Lower lobe of right lung (tissue), 2 donors: ENCODE data around the gene SCRG1. TPM values are rescaled to one million over a fixed set of nuclear protein-coding genes. Genes with fewer than 3 reads are reported as not detected.

Experiments
- ATAC-seq, 2 donors: fragments of 200-7000 bp; cut with Tn5 transposase; one replicate each; pipeline ENCODE4 v1.9.1; 2020 to 2022; ENCODE audit warnings: mild to moderate bottlenecking in 2 of 2, moderate library complexity in 2 of 2
- DNase-seq: peaks from one replicate; pipeline ENCODE4 v3.0.0-alpha.2; 2020
- H3K27ac ChIP-seq: fragments of 200-600 bp; one replicate; pipeline ENCODE4 v1.8.0; 2022
- H3K27me3 ChIP-seq: fragments of 200-600 bp; one replicate; pipeline ENCODE4 v1.8.0; 2022; ENCODE audit warnings: low read depth
- H3K36me3 ChIP-seq: fragments of 200-600 bp; one replicate; pipeline ENCODE4 v1.8.0; 2022; ENCODE audit warnings: mild to moderate bottlenecking
- H3K4me1 ChIP-seq: fragments of 200-600 bp; one replicate; pipeline ENCODE4 v1.8.0; 2022
- H3K4me3 ChIP-seq: fragments of 200-600 bp; one replicate; pipeline ENCODE4 v1.8.0; 2022; ENCODE audit warnings: mild to moderate bottlenecking
- H3K9me3 ChIP-seq: fragments of 200-600 bp; one replicate; pipeline ENCODE4 v1.8.0; 2022
- intact Hi-C: fragments of 100-400 bp; cut with DNase I; formaldehyde crosslinking; loops from one replicate; pipeline ENCODE4 v1.11.0; 2022
- total RNA-seq: library from RNA; stranded (reverse); fragmentation: NEBNext Ultra II Directional; extraction: Animal tissue kit (Norgen Biotek cat#: 25700); gene quantifications from one replicate; pipeline ENCODE4 v1.2.1, GENCODE V29; 2021
- TF ChIP-seq, protein P1 (sequence below): fragments of 200-600 bp; IDR thresholded peaks from one replicate; pipeline ENCODE4 v1.8.0; 2022; ENCODE audit warnings: antibody characterized with exemption, mild to moderate bottlenecking
- donor health status: DM: no; HTN: yes; CAD: no; lungs with severe emphysema.

The SCRG1 gene
- total RNA-seq, 1 donor from 2014 or later, result 0.32 TPM

DNA sequence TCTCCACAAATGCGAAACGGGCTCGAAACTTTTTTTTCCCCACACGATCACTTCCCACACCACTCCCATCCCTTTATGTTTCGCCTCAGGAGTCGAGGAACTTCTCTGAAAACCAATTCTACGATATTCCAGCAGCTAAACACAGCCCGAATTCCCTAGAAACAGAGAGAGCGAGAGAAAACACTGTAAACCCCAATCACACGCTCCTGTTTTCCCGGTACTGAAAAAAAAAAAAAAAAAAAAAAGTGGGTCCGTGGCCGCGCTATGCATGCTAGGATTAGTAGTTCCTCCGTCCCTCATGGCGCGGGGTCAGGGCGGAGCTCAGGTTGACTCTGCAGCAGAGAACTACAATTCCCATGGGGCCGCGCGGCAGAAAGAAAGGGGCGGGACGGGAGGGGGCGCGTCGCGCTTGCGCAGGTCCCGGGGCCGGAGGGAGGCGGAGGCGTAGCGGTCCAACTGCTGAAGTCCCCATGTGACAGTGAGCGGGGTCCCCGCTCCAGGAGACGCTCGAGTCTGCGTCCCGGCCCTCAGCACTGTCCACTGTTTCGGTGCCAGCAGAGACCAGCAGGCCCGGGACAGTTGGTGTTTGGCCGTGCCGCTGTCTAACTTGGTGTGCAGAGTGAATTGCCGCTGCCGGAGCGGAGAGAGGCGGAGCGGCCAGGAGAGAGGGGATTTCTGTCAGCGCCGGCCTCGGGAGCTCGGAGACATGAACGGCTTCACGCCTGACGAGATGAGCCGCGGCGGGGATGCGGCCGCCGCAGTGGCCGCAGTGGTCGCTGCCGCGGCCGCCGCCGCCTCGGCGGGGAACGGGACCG lies 28.2 kb downstream of the SCRG1 start, which contains the start of gene SAP30:
SAP30 (plus strand) TSS at position 478 of the 815 bp plus-strand sequence; CDS start at position 707, 229 bp downstream.
- peak; percentile 98 for ATAC-seq
- Histone ChIP-seq H3K9me3 (no peaks in the 10 kb centered on the region), H3K4me3 (peak within 1 kb of the TSS; percentile 83), H3K36me3 (no peaks in the 10 kb centered on the region), H3K27me3 (no peaks in the 10 kb centered on the region), H3K4me1 (peaks cover 25% of the 10 kb centered on the region), H3K27ac (peak within 1 kb of the TSS; percentile 92)
- DNase-seq, result peak; percentile 99
- intact Hi-C loops, result no loop called here
- TF ChIP-seq, protein P1, sequence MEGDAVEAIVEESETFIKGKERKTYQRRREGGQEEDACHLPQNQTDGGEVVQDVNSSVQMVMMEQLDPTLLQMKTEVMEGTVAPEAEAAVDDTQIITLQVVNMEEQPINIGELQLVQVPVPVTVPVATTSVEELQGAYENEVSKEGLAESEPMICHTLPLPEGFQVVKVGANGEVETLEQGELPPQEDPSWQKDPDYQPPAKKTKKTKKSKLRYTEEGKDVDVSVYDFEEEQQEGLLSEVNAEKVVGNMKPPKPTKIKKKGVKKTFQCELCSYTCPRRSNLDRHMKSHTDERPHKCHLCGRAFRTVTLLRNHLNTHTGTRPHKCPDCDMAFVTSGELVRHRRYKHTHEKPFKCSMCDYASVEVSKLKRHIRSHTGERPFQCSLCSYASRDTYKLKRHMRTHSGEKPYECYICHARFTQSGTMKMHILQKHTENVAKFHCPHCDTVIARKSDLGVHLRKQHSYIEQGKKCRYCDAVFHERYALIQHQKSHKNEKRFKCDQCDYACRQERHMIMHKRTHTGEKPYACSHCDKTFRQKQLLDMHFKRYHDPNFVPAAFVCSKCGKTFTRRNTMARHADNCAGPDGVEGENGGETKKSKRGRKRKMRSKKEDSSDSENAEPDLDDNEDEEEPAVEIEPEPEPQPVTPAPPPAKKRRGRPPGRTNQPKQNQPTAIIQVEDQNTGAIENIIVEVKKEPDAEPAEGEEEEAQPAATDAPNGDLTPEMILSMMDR, result no peak

DNA sequence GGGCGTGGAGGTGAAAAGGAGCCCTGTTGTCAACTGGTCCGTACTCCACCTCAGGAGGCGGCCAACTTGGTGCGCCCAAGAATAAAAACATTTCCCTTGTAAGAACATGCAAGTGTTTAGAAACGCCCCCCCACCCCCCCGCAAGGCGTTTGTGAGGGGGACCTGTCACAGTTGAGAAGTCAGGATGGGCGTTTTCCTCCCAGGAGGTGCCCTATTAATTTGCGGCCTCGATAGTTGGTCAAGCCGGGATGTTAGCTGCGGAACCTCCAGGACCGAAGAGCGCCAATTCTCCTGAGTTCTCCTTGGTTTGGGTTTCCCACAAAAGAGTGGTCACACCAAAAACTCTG lies 28.8 kb downstream of the SCRG1 start:
- H3K36me3 ChIP-seq, result no peaks in the 10 kb centered on the region
- TF ChIP-seq, protein P1, result no peak
- intact Hi-C loops, result no loop called here
- ATAC-seq, result peak; percentile 18 to 38
- H3K27me3 ChIP-seq, result no peaks in the 10 kb centered on the region
- H3K4me1 ChIP-seq, result peaks cover 25% of the 10 kb centered on the region
- peak overlapping the region; percentile 83 for H3K4me3 ChIP-seq
- H3K27ac ChIP-seq, result peak overlapping the region; percentile 92
- peak; percentile 73 for DNase-seq
- H3K9me3 ChIP-seq, result no peaks in the 10 kb centered on the region

DNA sequence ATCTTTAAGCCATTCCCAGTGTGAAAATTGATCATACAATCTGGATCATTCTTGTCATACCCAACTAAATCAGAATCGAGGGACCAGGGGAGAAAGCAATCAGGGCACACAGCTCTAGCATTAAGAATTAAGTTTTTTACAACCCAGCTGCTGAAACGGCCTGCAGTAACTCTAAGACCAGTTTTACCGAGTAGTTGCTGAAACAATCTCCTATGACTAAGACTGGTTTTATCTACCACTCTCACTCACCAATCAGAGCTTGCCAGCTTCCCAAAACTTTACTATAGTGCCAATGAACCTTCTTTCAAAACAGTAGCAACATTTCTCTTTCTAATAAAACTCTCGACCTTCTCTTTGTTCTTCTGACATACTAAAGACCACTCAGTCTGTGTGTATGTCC lies 31.0 kb downstream of the SCRG1 start:
- DNase-seq (no peak), ATAC-seq (no peak)
- intact Hi-C loops, result no loop called here
- TF ChIP-seq, protein P1, result no peak
- H3K4me1 ChIP-seq, result peaks cover 16% of the 10 kb centered on the region
- no peak overlapping the region for H3K4me3 ChIP-seq
- no peaks in the 10 kb centered on the region for H3K27me3 ChIP-seq
- no peaks in the 10 kb centered on the region for H3K9me3 ChIP-seq
- no peak overlapping the region for H3K27ac ChIP-seq
- H3K36me3 ChIP-seq, result no peaks in the 10 kb centered on the region

DNA sequence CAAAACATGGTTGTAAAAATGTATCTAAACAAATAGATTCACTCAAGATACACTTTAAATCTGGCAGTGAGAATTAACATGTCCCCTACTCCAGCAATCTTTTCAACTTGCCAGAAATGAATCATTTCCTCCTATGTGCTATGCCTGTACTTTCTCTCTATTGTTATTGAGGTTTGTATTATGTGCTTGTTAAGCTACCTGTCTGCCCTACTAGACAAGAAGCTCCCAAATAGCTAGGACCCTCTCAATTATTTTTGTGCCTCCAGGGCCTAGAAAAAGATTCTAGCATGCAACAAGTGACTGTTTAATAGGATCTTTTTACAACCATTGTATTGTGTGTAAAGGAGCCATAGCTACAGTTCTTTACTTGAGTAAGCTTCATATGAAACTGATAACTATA lies 31.6 kb downstream of the SCRG1 start:
- TF ChIP-seq, protein P1, result no peak
- Histone ChIP-seq H3K4me3 (no peak overlapping the region), H3K36me3 (no peaks in the 10 kb centered on the region), H3K9me3 (no peaks in the 10 kb centered on the region), H3K27me3 (no peaks in the 10 kb centered on the region), H3K27ac (no peak overlapping the region), H3K4me1 (peaks cover 9% of the 10 kb centered on the region)
- intact Hi-C loops, result no loop called here
- DNase-seq (no peak), ATAC-seq (no peak)

DNA sequence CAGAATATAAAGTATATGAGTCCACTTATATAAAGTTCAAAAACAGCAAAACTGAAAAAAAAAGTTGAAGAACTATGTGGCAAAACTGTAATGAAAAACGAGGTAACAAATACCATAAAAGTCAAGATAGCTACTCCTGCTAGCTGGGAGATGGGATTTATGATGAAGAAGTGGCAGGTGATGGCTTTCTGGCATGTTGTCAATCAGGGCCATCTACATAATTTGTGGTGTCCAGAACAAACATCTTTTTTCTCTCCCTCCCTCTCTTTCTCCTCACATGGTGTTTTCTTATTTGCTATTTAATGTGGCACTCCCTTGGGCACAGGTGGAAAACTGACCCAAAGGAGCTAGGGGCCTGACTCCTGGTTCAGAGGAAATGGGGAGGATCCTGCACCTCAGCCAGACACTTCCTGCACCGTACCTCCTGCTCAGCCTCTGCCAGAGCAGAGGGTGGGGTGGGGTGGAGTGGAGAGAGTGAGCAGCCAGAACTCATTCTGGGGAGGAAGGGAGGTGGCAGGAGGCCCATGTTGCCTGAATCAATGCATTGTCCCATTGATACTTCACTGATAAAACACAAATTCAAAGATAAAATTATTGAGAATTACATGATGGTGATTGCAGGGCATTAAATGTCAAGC lies 33.4 kb downstream of the SCRG1 start:
- Histone ChIP-seq H3K27me3 (no peaks in the 10 kb centered on the region), H3K36me3 (no peaks in the 10 kb centered on the region), H3K4me3 (no peak overlapping the region), H3K9me3 (no peaks in the 10 kb centered on the region), H3K4me1 (peaks cover 8% of the 10 kb centered on the region), H3K27ac (no peak overlapping the region)
- DNase-seq, result no peak
- TF ChIP-seq, protein P1, result no peak
- intact Hi-C loops, result no loop called here
- ATAC-seq, result no peak
